PC-9 (cell line): Measurements from ENCODE around the gene PYM1. TPM values are rescaled to one million over a fixed set of nuclear protein-coding genes. Genes with fewer than 3 reads are reported as not detected.

ENCODE experiments used
- BruUV-seq: library from RNA; stranded (reverse); fragments of 400-500 nt; replicated peaks from 2 replicates; lab custom pipeline; 2021; lab: Mats Ljungman, UMichigan
- CTCF ChIA-PET: fragments of 300-600 bp; sonication (Branson Sonifier 250); formaldehyde crosslinking; loops from one replicate; lab custom pipeline; 2022; ENCODE audit warnings: antibody characterized with exemption; lab: Charles Lee
- POLR2A ChIA-PET: fragments of 300-600 bp; sonication (Branson Sonifier 250); formaldehyde crosslinking; loops from one replicate; lab custom pipeline; 2022; ENCODE audit warnings: antibody characterized with exemption; ENCODE audit not compliant: unreplicated experiment; lab: Charles Lee
- DNase-seq, 2 experiments: peaks; one replicate each; pipeline versions ENCODE4 v3.0.0 to v3.0.0-alpha.2; 2015 to 2022; ENCODE audit warnings: mixed read lengths in 1 of 2
- H2AFZ ChIP-seq: fragments of 200-600 bp; sonication (generic); 2 replicates; pipeline ENCODE4 v1.8.1; 2017; ENCODE audit warnings: antibody characterized with exemption
- H3F3A ChIP-seq: fragments of 200-600 bp; sonication (generic); 2 replicates; pipeline ENCODE4 v1.8.1; 2017; ENCODE audit warnings: antibody characterized with exemption, mild to moderate bottlenecking, low read depth; ENCODE audit not compliant: insufficient read depth
- H3K27ac ChIP-seq: fragments of 200-600 bp; sonication (generic); 2 replicates; pipeline ENCODE4 v1.6.1; 2016; ENCODE audit warnings: mixed run types
- H3K27me3 ChIP-seq: fragments of 200-600 bp; sonication (generic); 2 replicates; pipeline ENCODE4 v1.6.1; 2016; ENCODE audit warnings: low read depth, mixed run types; ENCODE audit not compliant: insufficient read depth
- H3K36me3 ChIP-seq: fragments of 200-600 bp; sonication (generic); 2 replicates; pipeline ENCODE4 v1.6.1; 2016; ENCODE audit warnings: low read depth, mixed run types
- H3K4me1 ChIP-seq: fragments of 200-600 bp; sonication (generic); replicated peaks from 2 replicates; pipeline ENCODE4 v1.6.1; 2016; ENCODE audit warnings: mixed run types; ENCODE audit not compliant: insufficient read depth
- H3K4me2 ChIP-seq: fragments of 200-600 bp; sonication (generic); 2 replicates; pipeline ENCODE4 v1.6.1; 2017; ENCODE audit warnings: mixed run types
- H3K4me3 ChIP-seq: fragments of 200-600 bp; sonication (generic); 2 replicates; pipeline ENCODE4 v1.6.1; 2016; ENCODE audit warnings: mixed run types
- H3K79me2 ChIP-seq: fragments of 200-600 bp; sonication (generic); 2 replicates; pipeline ENCODE4 v1.6.1; 2017; ENCODE audit warnings: low read depth, mixed run types
- H3K9me2 ChIP-seq: fragments of 200-600 bp; sonication (generic); 2 replicates; pipeline ENCODE4 v1.8.1; 2017; ENCODE audit warnings: mild to moderate bottlenecking; ENCODE audit not compliant: insufficient read depth
- H3K9me3 ChIP-seq: fragments of 200-600 bp; sonication (generic); 2 replicates; pipeline ENCODE4 v1.8.1; 2016; ENCODE audit warnings: low read depth; ENCODE audit not compliant: insufficient read depth
- H4K20me1 ChIP-seq: fragments of 200-600 bp; sonication (generic); 2 replicates; pipeline ENCODE4 v1.8.1; 2017; ENCODE audit not compliant: insufficient read depth
- CTCF ChIP-seq: fragments of 200-600 bp; sonication (generic); conservative IDR thresholded peaks from 2 replicates; pipeline ENCODE4 v1.6.1; 2017; ENCODE audit warnings: mixed run types, antibody characterized with exemption, mild to moderate bottlenecking, moderate library complexity
- EZH2 ChIP-seq: fragments of 200-600 bp; sonication (generic); IDR thresholded peaks from 2 replicates; pipeline ENCODE4 v1.8.0; 2017; ENCODE audit warnings: antibody characterized with exemption, low read depth
- intact Hi-C: fragments of 100-400 bp; cut with micrococcal nuclease; formaldehyde crosslinking; loops from one replicate; pipeline ENCODE4 v1.10.0; 2022; ENCODE audit not compliant: unreplicated experiment
- total RNA-seq: library from RNA; stranded (reverse); gene quantifications from 2 replicates; pipeline ENCODE4 v1.2.3, GENCODE V29; 2021

PYM1 gene
- total RNA-seq, 1 experiment from 2014 or later = 54.0 TPM

- H2AFZ ChIP-seq = no peak overlapping the region
- intact Hi-C loops = loop anchor here (2.0 to 5.0 kb wide), 2 partner anchors 41 to 145 kb away; partner anchors contain the start of genes DGKA, RPL41 and ZC3H10
Measured at GRCh38 chr12:55972042-55972441, 44.3 kb upstream of the PYM1 start.

GRCh38 chr12:55970775-55971174 is 43.1 kb upstream of the PYM1 start:
- no TSS peak for BruUV-seq
- Histone ChIP-seq H3K4me2 (no peak overlapping the region), H3K9me2 (no peaks in the 10 kb centered on the region), H3K4me1 (peaks cover 45% of the 10 kb centered on the region), H3K4me3 (no peak overlapping the region), H3K9me3 (no peaks in the 10 kb centered on the region), H3K27ac (0 out of 2 replicates have a peak overlapping the region, but pooled peaks have one; percentile 86), H3K36me3 (peaks cover 10% of the 10 kb centered on the region; the same call in 1 of the 2 replicates), H3K79me2 (peaks cover 42% of the 10 kb centered on the region), H2AFZ (no peak overlapping the region), H3F3A (peaks cover 22% of the 10 kb centered on the region), H4K20me1 (no peaks in the 10 kb centered on the region), H3K27me3 (no peaks in the 10 kb centered on the region)
- POLR2A ChIA-PET = interaction anchor here (0.6 to 0.7 kb wide), 2 partner anchors 123 to 141 kb away, joined by 4 to 14 read pairs; partner anchors contain the start of gene DNAJC14
- CTCF ChIA-PET = no interaction called here
- intact Hi-C loops = loop anchor here (5.0 kb wide), 1 partner anchor 147 kb away; the partner anchor contains the start of genes RPL41 and ZC3H10
- DNase-seq = no peak
- no peak for TF ChIP-seq CTCF
- no peak for TF ChIP-seq EZH2

More at GRCh38 chr12:55972042-55972441, 44.3 kb upstream of the PYM1 start:
- no peaks in the 10 kb centered on the region for H3K9me2 ChIP-seq
- H4K20me1 ChIP-seq = no peaks in the 10 kb centered on the region
- ChIA-PET CTCF (interaction anchor here (0.6 kb wide), 1 partner anchor 250 kb away, joined by 3 read pairs; no protein-coding TSS in a partner anchor), POLR2A (interaction anchor here (0.5 kb wide), 1 partner anchor 12 kb away, joined by 4 read pairs; no protein-coding TSS in a partner anchor)
- peak; percentile 83 to 94 for DNase-seq
- H3K4me1 ChIP-seq = peaks cover 38% of the 10 kb centered on the region
- H3K9me3 ChIP-seq = no peaks in the 10 kb centered on the region
- H3K4me2 ChIP-seq = peak overlapping the region; percentile 88
- H3K4me3 ChIP-seq = peak overlapping the region; percentile 58; the same call in 1 of the 2 replicates
- H3K36me3 ChIP-seq = peaks cover 10% of the 10 kb centered on the region; the same call in 1 of the 2 replicates
- no TSS peak for BruUV-seq
- peak overlapping the region; percentile 86 for H3K27ac ChIP-seq
- peaks cover 48% of the 10 kb centered on the region for H3K79me2 ChIP-seq
- no peak for TF ChIP-seq EZH2
- TF ChIP-seq CTCF = no peak
- peaks cover 19% of the 10 kb centered on the region for H3F3A ChIP-seq
- no peaks in the 10 kb centered on the region for H3K27me3 ChIP-seq

GRCh38 chr12:55969356-55969755 is 41.7 kb upstream of the PYM1 start:
- Histone ChIP-seq H3K4me3 (no peak overlapping the region), H3F3A (peaks cover 25% of the 10 kb centered on the region), H3K4me1 (peaks cover 41% of the 10 kb centered on the region), H3K79me2 (peaks cover 28% of the 10 kb centered on the region), H3K36me3 (peaks cover 10% of the 10 kb centered on the region; the same call in 1 of the 2 replicates), H3K27ac (no peak overlapping the region), H3K9me3 (no peaks in the 10 kb centered on the region), H3K27me3 (no peaks in the 10 kb centered on the region), H3K4me2 (no peak overlapping the region), H4K20me1 (no peaks in the 10 kb centered on the region), H2AFZ (no peak overlapping the region), H3K9me2 (no peaks in the 10 kb centered on the region)
- POLR2A ChIA-PET = no interaction called here
- DNase-seq = no peak
- BruUV-seq = no TSS peak
- CTCF ChIA-PET = no interaction called here
- TF ChIP-seq CTCF (no peak), EZH2 (no peak)
- intact Hi-C loops = no loop called here
